NCI-H1417 treated with DMSO at 0.1 percent for 48 hours (cell line): ENCODE data around the gene AFG1L.
"Not testable (repeated sequence)": the region's sequence is repeated elsewhere in the genome, so short reads cannot be mapped to it uniquely, and the experiment has no call there.

ENCODE experiments used
- DNase-seq: peaks from one replicate; lab custom pipeline; 2025; lab: John Stamatoyannopoulos, UW

Gene AFG1L

DNA sequence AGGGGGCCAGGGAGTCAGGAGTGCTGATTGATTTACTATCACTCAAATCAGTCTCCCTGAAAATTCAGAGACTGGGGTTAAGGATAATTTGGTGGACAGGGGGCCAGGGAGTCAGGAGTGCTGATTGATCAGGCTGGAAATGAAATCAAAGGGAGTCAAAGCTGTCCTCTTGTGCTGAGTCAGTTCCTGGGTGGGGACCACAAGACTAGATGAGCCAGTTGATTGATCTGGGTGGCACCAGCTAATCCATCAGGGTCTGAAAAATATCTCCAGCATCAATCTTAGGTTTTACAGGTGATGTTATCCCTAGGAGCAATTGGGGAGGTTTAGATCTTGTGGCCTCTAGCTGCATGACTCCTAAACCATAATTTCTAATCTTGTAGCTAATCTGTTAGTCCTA is 6.1 kb upstream of the AFG1L start:
- DNase-seq, result no peak

DNA sequence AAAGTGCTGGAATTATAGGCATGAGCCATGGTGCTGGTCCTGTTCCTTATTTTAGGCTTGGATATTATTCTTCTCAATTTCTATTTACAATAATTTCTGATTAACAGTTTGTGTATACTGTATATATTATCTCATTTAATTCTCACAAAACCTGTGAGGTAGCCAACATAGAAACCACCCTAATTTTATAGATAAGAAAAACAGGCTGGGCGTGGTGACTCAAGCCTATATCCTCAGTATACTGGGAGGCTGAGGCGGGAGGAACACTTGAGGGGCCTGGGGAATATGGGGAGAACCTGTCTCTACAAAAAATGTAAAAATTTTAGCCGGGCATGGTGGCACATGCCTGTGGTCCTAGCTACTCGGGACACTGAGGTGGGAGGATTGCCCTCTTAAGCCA is 3.8 kb upstream of the AFG1L start:
- no peak for DNase-seq

DNA sequence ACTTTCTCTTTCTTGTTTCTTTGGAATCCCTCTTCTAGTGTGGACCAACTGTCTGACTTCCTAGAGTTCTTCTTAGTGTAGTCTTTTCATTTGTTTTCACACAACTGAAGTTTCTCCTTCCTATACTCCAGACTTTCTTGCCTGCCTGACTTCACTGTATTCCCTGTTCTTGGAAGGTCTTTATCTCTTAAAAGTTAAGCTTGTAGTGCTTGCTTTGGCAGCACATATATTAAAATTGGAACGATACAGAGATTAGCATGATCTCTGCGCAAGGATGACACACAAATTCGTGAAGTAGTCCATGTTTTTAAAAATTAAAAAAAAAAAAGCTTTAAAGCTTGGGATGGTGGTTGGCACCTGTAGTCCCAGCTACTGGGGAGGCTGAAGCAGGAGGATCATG is 2.3 kb upstream of the AFG1L start:
- not testable (repeated sequence) for DNase-seq

DNA sequence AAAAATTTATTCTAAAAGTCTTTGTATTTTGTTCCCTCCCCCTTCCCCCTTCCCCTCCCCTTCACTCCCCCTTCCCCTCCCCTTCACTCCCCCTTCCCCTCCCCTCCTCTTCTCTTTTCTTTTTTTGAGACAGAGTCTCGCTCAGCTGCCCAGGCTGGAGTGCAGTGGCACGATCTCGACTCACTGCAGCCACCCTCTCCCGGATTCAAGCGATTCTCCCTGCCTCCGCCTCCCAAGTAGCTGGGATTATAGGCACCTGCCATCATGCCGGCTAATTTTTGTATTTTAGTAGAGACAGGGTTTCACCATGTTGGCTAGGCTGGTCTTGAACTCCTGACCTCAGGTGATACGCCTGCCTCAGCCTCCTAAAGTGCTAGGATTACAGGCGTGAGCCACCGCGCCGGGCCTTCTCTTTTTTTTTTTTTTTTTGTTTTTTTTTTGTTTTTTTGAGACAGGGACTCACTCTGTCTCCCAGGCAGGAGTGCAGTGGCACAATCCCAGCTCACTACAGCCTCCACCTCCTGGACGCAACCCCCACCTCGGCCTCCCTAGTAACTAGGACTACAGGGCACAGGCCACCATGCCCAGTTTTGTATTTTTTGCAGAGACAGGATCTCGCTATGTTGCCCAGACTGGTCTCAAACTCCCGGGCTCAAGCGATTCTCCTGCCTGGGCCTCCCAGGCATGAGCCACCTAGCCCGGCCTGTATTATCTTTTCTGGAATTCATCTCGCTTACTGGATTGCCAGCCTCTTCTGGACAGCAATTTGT is 1.1 kb upstream of the AFG1L start:
- no peak for DNase-seq

DNA sequence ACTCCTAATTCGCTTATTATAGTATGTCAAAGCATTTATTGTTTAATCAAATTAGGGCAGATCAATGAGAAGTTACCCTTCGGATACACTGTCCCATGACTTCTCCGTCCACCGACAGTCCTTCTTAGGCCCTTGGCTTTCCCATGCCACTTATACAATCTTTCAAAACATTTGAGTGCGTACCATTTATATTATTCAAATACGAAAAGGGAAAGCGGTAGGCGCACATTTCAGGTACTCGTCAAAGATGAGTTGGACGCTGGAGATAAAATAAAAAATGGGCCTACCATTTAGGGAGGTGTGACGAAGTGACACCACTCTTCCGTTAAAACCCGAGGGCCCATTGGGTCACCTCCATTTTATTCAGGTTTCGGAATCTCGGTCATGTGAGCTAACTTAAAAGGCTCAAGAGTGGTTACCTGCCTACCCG is 542 bp upstream of the AFG1L start:
- no peak for DNase-seq

DNA sequence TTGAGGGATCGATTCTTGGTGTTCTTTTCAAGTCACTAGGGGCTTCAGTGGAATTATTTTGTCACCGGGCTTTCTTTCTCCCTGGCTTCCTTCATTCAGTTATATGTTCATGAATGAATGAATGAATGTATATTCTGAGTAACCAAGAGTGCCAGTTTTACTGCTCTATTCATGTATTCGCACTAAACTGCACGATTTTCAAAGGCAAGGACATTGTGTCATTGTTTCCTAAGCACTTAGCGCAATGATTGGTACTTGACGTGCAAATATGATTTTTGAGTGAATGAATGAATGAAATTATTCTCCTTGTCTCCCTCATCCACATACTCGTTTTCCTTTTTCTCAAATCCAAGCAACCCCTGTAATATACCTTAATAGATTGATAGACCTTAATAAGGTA is 822 bp downstream of the AFG1L start:
- no peak for DNase-seq

DNA sequence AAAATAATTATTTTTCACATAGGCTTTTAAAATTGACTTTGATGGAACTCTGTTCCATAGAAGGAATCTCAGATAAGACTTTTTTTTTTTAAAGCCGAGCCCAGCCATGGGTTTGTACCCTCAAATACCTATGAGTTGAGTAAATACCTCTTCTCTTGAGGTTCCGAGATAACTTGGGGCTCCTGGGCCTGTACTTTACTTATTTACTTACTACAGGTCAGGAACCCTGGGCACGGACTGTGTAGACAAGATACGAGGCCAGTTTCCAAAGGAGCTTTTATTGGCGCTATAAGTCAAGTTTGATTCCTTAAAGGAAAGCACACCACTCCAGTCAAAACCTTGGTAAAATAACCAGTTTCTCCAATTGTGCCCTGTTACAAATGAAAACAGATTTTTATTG is 7.5 kb downstream of the AFG1L start:
- no peak for DNase-seq

DNA sequence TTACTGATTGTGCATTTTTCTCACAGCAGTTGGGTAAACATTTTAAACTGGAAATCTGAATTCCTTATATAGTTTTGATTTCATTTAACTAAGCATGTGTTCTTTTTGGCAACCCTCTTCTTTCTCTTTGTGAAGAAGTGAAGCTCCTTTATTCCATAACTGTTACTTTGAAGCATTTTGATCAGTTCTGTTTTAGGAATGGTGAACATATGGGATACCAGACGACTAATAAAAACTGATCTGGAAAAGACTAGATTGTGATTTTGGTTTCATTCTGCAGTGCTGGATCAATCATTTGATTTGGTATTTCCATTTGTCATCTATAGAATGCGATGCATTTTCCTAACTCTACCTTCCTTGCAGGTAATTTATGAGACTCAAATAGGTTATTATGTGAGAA is 9.8 kb downstream of the AFG1L start:
- DNase-seq, result no peak

DNA sequence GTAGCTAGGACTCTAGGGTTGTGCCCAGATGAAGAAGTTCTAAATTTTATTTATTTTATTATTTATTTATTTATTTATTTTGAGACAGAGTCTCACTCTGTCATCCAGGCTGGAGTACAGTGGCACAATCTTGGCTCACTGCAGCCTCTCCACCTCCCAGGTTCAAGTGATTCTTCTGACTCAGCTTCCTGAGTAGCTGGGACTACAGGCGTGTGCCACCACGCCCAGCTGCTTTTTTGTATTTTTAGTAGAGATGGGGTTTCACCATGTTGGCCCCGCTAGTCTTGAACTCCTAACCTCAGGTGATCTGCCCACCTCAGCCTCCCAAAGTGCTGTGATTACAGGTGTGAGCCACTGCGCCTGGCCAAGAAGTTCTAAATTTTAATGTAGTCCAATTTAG is 13.8 kb downstream of the AFG1L start:
- DNase-seq, result not testable (repeated sequence)

DNA sequence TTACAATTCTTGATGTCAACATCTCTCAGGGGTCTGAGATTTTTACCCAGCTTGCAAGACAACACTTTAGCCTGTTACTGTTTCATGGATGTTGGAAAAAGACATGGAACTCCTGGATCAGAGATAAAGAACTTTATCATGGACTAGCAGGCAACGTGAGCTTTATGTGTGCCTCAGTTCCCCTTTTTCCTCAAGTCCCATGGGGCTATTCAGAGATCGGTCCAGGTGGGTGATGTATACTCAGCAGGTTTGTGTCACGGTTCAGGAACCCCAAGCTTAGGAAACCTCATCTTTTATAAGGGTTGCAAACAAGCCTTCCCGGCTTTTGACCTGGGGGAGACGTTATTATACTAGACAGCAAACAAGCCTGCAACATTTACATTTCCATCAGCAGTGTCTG is 15.0 kb downstream of the AFG1L start:
- no peak for DNase-seq

DNA sequence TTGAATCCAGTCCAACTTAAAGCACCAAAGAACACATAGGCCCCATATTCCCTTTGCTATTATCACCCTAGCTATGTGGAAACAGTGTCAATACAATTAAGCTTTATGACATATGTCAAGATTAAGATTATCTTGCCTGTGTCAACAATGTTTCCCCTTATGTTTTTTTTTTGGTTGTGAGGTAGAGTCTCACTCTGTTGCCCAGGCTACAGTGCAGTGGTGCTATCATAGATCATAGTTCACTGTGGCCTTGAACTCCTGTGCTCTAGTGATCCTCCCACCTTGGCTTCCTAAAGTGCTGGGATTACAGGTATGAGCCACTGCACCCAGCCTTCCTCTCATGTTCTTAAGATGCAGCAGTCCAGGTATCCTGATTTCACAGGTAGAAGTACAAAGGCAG is 17.8 kb downstream of the AFG1L start:
- DNase-seq, result no peak

DNA sequence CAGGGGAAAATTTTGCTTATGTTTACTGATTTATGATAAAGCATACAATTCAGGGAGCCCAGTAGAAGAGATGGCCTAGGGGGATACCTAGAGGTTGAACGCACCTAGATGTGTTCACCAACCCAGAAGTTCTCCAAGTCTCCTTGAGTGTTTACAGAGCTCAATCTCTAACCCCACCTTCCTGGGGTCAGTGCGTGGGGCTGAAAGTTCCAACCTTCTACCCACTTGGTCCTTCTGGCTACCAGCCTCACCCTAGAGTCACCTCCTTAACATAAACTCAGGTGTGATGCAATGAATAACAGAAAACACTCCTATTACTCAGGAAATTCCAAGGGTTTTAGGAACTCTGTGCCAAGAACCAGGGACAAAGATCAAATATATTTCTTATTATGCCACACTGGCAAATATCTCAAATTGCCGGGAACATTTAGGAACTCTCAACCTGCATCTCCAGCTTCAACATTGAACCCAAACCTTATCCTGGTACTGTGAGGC is 26.4 kb downstream of the AFG1L start:
- no peak for DNase-seq

DNA sequence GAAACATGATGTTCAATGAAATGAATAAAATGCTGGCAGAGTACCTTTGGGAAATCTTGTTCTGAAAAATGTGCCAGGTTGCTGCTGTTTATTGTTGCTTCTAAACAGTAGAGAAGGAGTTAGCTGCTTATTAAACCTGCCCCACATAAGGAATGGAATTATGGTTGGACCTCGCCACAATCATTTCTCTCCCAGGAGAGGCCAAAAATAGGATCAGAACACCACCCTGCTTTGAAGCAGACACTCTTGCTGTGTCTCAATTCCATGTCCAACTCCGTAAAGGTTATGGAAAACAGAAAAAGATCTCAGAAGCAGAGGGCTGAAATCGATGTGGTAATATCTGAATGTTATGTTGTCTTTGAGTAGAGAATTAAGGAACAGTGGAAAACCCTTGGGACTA is 27.9 kb downstream of the AFG1L start:
- DNase-seq, result no peak

DNA sequence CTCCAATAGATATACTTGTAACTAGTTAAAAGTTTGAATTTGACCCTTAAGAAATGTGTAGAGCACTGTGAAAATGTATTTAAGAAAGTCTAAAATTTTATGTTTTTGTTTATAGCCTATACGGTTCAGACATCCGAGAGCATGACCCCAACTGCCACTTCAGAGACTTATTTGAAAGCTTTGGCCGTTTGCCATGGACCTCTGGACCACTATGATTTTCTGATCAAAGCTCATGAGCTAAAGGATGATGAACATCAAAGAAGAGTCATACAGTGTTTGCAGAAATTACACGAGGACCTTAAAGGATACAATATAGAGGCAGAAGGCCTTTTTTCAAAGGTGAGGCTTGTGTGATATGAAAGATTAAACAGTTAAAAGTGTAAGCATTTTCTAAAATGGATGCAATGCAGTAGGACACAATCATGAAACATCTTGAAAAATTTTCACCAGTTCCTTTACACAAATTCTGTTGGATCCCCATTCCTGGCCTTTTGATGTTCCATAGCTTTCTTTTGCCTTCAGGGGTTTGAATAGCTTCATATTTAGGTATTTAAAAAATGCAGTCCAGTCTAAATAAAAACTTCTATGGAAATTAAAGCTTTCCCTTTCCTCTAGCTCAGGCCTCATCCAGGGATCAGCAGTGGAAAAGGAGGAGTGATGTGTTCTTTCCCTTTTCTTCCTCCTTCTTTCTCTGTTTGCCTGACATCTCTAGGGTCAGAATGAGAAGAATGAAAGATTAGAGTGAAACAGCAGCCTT is 29.0 kb downstream of the AFG1L start:
- DNase-seq, result no peak

DNA sequence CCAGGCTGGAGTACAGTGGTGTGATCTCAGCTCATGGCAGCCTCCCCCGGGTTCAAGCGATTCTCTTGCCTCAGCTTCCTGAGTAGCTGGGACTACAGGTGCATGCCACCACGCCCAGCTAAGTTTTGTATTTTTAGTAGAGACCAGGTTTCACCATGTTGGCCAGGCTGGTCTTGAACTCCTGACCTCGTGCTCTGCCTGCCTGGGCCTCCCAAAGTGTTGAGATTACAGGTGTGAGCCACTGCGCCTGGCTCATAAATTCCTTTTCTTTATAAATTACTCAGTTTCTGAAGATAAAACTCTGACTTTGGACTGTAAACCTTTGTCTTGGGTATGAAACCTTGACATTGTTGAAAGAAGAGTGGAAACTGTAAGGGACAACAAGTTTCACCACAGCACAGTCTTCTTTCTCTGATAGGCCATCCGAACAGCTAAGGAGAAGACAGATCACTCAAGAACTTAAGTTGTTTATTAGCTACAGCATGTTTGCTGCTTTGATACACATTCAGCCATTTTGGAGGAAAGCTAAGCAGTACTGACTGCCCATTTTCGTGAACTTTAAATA is 35.4 kb downstream of the AFG1L start:
- DNase-seq, result not testable (repeated sequence)

DNA sequence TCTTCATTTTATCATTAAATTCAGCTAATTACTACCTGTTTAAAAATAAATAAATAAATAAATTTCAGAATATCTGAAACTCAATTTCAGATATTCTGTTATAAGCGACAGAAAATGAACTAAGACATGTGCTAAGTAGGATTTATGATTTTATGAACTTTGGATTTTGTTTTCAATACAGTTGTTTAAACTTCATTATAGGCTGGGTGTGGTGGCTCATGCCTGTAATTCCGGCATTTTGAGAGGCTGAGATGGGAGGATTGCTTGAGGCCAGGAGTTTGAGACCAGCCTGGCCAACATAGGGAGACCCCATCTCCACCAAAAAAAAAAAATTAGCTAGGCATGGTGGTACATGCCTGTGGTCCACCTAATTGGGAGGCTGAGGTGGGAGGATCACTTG is 36.0 kb downstream of the AFG1L start:
- no peak for DNase-seq

DNA sequence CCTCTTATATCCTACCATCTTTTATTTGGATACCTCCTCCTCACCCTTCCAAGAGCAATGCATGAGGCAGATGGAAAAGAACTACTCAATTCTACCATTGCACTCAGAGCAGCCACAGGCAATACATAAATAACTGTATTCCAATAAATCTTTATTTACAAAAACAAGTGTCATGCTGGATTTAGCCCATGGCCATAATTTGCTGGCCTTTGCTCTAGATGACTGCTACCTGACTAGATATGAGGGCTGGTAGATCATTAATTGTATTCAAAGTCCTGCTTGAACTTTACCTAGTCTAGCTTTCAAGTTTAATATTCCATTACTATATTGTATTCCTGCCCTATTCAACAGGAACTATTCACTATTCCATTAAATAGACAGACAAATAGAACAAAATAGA is 37.1 kb downstream of the AFG1L start:
- DNase-seq, result no peak

DNA sequence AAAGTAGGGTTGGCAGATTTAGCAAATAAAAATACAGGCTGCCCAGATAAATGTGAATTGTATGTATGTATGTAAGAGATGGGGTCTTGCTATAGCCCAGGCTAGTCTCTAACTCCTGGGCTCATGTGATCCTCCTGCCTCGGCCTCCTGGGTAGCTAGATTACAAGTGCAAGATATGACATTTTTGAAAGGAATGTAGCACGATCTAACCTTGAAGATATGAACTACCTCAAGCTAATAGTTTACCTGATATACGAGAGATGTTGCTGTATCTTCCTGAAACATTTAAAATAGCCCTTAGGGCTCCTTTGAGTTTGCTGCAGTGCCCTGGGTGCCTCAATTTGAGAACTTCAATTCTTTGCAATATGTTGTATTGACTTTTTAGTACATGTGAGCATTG is 42.1 kb downstream of the AFG1L start:
- no peak for DNase-seq

DNA sequence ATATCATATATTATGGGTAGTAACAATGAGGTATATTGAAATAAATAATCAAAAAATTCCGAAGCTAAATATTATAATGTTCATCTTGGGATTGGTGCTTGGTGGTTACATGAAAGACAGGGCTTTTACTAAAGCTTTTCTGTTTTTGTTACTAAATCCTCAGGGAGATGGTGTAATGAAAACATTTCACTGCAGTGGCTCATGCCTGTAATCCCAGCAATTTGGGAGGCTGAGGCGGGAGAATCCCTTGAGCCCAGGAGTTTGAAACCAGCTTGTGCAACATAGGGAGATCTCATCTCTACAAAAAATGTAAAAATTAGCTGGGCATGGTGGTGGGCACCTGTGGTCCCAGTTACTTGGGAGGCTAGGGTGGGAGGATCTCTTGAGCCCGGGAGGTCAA is 42.9 kb downstream of the AFG1L start:
- DNase-seq, result no peak

DNA sequence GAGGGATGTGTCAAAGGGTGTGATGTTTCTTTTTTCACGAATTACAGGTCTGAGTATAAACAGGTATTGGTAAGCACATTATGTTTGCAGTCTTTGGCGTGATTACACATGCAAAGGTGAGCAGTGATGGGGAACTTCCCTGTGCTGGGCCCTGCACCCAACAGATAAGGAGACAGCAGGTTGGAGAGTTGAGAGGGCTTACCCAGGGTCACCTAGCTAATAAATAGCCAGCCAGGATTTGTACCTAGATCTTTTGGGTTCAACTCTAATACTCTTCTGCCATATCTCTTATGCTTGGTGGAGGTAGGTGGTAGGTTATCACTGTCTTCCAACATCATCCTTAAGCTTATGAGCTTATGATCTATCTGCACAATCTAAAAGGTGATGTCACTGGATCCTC is 46.5 kb downstream of the AFG1L start:
- DNase-seq, result no peak

DNA sequence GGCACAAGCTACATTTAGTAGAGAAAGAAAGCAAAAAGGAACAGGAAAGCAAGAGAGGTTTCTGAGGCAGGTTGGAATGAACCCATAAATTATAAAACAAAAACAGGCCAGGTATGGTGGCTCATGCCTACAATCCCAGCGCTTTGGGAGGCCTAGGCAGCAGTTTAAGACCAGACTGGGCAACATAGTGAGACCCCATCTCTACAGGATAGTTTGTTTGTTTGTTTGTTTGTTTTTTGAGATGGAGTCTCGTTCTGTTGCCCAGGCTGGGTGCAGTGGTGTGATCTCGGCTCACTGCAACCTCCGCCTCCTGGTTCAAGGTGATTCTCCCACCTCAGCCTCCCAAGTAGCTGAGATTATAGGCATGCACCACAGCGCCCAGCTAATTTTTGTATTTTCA is 49.0 kb downstream of the AFG1L start:
- DNase-seq, result no peak

DNA sequence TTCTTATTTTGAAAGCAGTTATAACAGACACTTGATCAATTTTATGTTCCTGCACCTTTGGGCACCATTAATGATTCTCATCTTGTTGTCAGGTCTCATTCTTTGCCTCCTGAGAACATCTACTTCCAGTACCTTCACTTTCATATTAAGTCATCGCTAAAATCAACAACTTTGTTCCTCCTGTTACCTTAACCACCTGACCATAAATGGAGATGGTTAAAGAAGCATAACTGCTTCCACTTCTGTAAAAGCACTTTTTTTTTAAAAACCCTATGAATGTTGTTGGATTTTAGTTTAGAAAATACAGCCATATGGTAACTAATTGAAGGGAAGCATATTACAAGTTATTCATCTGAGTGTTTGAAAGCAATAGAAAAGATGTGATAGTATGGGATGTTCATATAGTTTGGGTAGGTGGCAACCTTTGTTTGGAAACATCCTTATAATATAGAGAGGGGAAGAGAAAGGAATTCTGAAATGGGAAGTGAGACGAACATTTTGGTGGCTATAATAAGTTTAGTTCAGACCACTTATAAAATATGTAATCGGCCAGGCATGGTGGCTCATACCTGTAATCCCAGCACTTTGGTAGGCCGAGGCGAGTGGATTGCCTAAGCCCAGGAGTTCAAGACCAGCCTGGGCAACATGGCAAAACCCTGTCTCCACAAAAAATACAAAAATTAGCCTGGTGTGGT is 53.9 kb downstream of the AFG1L start:
- DNase-seq, result no peak

DNA sequence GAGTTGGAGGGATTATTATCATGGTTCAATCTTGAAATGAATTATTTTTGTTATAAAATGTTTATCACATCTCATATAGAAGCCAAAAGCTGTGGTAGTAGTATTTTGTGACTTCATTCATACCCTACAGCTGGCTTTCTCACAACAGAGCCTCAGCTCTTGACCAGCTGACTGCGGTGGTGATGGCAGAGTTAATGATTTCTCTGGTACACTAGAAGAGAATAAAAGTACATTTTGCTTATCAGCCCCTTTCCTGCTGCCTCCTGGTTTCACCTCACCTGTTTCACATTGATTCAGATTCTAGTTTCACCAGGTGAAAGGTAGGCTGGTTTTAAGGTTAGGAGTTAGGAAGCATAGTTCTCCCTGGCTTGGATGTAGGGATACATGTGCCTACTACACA is 55.7 kb downstream of the AFG1L start:
- DNase-seq, result no peak
